SK-N-SH treated with all-trans-retinoic acid at 6 μM for 48 hours (cell line): ENCODE results near the gene RAD51B.

Experiments used
- TCF4 ChIP-seq: fragments of 250-450 bp; sonication (Bioruptor Pico); IDR thresholded peaks from 2 replicates; pipeline ENCODE4 v1.8.0; 2021; ENCODE audit warnings: mild to moderate bottlenecking, moderate library complexity, borderline replicate concordance
- TOX ChIP-seq: fragments of 250-450 bp; sonication (Bioruptor Pico); IDR thresholded peaks from 2 replicates; pipeline ENCODE4 v1.8.0; 2021; ENCODE audit warnings: mild to moderate bottlenecking, moderate library complexity, borderline replicate concordance
- ZFP3 ChIP-seq: fragments of 250-450 bp; sonication (Bioruptor Pico); IDR thresholded peaks from 2 replicates; pipeline ENCODE4 v1.5.0; 2020; ENCODE audit warnings: mild to moderate bottlenecking, moderate library complexity
- ZFP30 ChIP-seq: fragments of 450-650 bp; formaldehyde crosslinking; IDR thresholded peaks from 2 replicates; pipeline ENCODE4 v1.5.0; 2022; ENCODE audit warnings: mild to moderate bottlenecking, moderate library complexity
- ZNF565 ChIP-seq: fragments of 450-650 bp; formaldehyde crosslinking; conservative IDR thresholded peaks from 2 replicates; pipeline ENCODE4 v1.5.0; 2020; ENCODE audit warnings: low read depth, mild to moderate bottlenecking, moderate library complexity
- ZNF8 ChIP-seq: fragments of 450-650 bp; formaldehyde crosslinking; IDR thresholded peaks from 2 replicates; pipeline ENCODE4 v1.5.0; 2020; ENCODE audit warnings: mild to moderate bottlenecking, moderate library complexity
- TF ChIP-seq, protein P1 (sequence below): fragments of 250-450 bp; sonication (Bioruptor Pico); IDR thresholded peaks from 2 replicates; pipeline ENCODE4 v1.8.0; 2020; ENCODE audit warnings: mild to moderate bottlenecking, moderate library complexity, borderline replicate concordance

- TF ChIP-seq, protein P1, sequence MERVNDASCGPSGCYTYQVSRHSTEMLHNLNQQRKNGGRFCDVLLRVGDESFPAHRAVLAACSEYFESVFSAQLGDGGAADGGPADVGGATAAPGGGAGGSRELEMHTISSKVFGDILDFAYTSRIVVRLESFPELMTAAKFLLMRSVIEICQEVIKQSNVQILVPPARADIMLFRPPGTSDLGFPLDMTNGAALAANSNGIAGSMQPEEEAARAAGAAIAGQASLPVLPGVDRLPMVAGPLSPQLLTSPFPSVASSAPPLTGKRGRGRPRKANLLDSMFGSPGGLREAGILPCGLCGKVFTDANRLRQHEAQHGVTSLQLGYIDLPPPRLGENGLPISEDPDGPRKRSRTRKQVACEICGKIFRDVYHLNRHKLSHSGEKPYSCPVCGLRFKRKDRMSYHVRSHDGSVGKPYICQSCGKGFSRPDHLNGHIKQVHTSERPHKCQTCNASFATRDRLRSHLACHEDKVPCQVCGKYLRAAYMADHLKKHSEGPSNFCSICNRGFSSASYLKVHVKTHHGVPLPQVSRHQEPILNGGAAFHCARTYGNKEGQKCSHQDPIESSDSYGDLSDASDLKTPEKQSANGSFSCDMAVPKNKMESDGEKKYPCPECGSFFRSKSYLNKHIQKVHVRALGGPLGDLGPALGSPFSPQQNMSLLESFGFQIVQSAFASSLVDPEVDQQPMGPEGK (CRISPR knock-in tag), result no peak
- TF ChIP-seq TCF4 (CRISPR knock-in tag), result no peak
- TF ChIP-seq ZFP3, result no peak
- no peak for TF ChIP-seq ZNF565 (CRISPR knock-in tag)
- TF ChIP-seq TOX (CRISPR knock-in tag), result no peak
- no peak for TF ChIP-seq ZNF8 (CRISPR knock-in tag)
- TF ChIP-seq ZFP30, result no peak
These were observed 433.7 kb downstream of the RAD51B start for GRCh38 chr14:68253160-68253780.
